Spleen (tissue), 11 donors: ENCODE data around the gene BSPRY. TPM values are rescaled to one million over a fixed set of nuclear protein-coding genes. Genes with fewer than 3 reads are reported as not detected.
"Not testable (repeated sequence)": the region's sequence is repeated elsewhere in the genome, so short reads cannot be mapped to it uniquely, and the experiment has no call there.

Experiments used
- DNase-seq: peaks from one replicate; pipeline ENCODE4 v3.0.0-alpha.2; 2020
- H3K27ac ChIP-seq, 8 donors: fragments of 200-600 bp; sonication (generic) in 7 of 8; 1 replicate in 4 of 8; 2 replicates in 4 of 8; pipeline versions ENCODE4 v1.5.0 to v1.8.0; 2016 to 2021; ENCODE audit warnings: inconsistent platforms in 4 of 8, mild to moderate bottlenecking in 4 of 8, moderate library complexity in 1 of 8
- H3K27me3 ChIP-seq, 7 donors: fragments of 200-600 bp; sonication (generic) in 6 of 7; replicated peaks in 1 of 7; 1 replicate in 4 of 7; 2 replicates in 3 of 7; pipeline versions ENCODE4 v1.5.0 to v1.8.0; 2016 to 2021; ENCODE audit warnings: inconsistent platforms in 3 of 7, mild to moderate bottlenecking in 1 of 7
- H3K36me3 ChIP-seq, 6 donors: fragments of 200-600 bp; sonication (generic) in 5 of 6; 1 replicate in 4 of 6; 2 replicates in 2 of 6; pipeline versions ENCODE4 v1.5.0 to v1.8.0; 2016 to 2021; ENCODE audit warnings: inconsistent platforms in 2 of 6
- H3K4me1 ChIP-seq, 6 donors: fragments of 200-600 bp; sonication (generic) in 5 of 6; 1 replicate in 3 of 6; 2 replicates in 3 of 6; pipeline versions ENCODE4 v1.5.0 to v1.8.0; 2016 to 2021; ENCODE audit warnings: inconsistent platforms in 3 of 6
- H3K4me3 ChIP-seq, 8 donors: fragments of 200-600 bp; sonication (generic) in 7 of 8; 1 replicate in 4 of 8; 2 replicates in 4 of 8; pipeline versions ENCODE4 v1.5.0 to v1.8.0; 2016 to 2021; ENCODE audit warnings: inconsistent platforms in 4 of 8, mild to moderate bottlenecking in 4 of 8, moderate library complexity in 2 of 8
- H3K9me3 ChIP-seq, 8 donors: fragments of 200-600 bp; sonication (generic) in 7 of 8; 1 replicate in 4 of 8; 2 replicates in 4 of 8; pipeline versions ENCODE4 v1.5.0 to v1.8.0; 2016 to 2021; ENCODE audit warnings: inconsistent platforms in 4 of 8
- CTCF ChIP-seq, 11 experiments: fragments of 200-600 bp in 7 of 11; fragments of 450-650 bp in 4 of 11; sonication (generic) in 4 of 11; IDR thresholded peaks in 8 of 11; conservative IDR thresholded peaks in 3 of 11; 1 replicate in 7 of 11; 2 replicates in 4 of 11; pipeline versions ENCODE4 v1.4.0 to v1.8.0; 2016 to 2021; ENCODE audit warnings: antibody characterized with exemption in 11 of 11, inconsistent platforms in 4 of 11, mild to moderate bottlenecking in 1 of 11
- POLR2A ChIP-seq, 3 donors: fragments of 450-650 bp; IDR thresholded peaks; one replicate each; pipeline ENCODE4 v1.5.1; 2017; ENCODE audit warnings: antibody characterized with exemption in 3 of 3, mild to moderate bottlenecking in 1 of 3
- POLR2AphosphoS5 ChIP-seq, 3 donors: sonication (generic); formaldehyde crosslinking; IDR thresholded peaks; one replicate each; pipeline ENCODE4 v1.5.1; 2017; ENCODE audit warnings: antibody characterized with exemption in 3 of 3
- WGBS, 5 donors: extraction: QIAGEN DNeasy Blood & Tissue Kit in 3 of 5; methylation state at CpG; one replicate each; pipeline versions ENCODE4 v1.1.5 to v1.1.7; 2013 to 2018; 5-methylcytosine and 5-hydroxymethylcytosine counted together
- intact Hi-C: fragments of 100-400 bp; cut with DNase I; formaldehyde crosslinking; loops from one replicate; pipeline ENCODE4 v1.15.0; 2023; ENCODE audit warnings: low total_unique reads
- polyA plus RNA-seq, 3 donors: library from polyadenylated mRNA; stranded (reverse); fragments of 200-250 nt; gene quantifications; one replicate each; pipeline ENCODE4 v1.2.1, GENCODE V29; 2013
- total RNA-seq, 7 donors: library from RNA; depleted of rRNA in 3 of 7; stranded (reverse); fragments of >200 nt in 3 of 7; fragmentation: NEBNext Ultra II Directional in 4 of 7; extraction: Animal tissue kit (Norgen Biotek cat#: 25700) in 4 of 7; gene quantifications; one replicate each; pipeline versions ENCODE4 v1.1.0 to v1.2.1, GENCODE V29; 2016 to 2021
- donor health status: healthy with polysubstance abuse.
- donor health status: DM: no; HTN: no; CAD: no; lungs with moderate emphysema.
- donor health status: DM: no; HTN: no; CAD: no.
- donor health status: Bipolar disorder and iron deficiency.
- donor health status: healthy.
- donor health status: DM: no; HTN: no; CAD: no.
- donor health status: DM: yes; HTN: yes; CAD: no.

The BSPRY gene
- total and polyA plus RNA-seq, 10 donors: 0.26 to 1.7 (median 0.78) TPM

- DNase-seq, H3K4me3 ChIP-seq, H3K27me3 ChIP-seq, H3K9me3 ChIP-seq: not testable (repeated sequence)
- peak overlapping the region in 5 of 8 donors; percentile 17 to 59 (median 52) for H3K27ac ChIP-seq
- H3K36me3 ChIP-seq: peaks cover 0 to 27% (median 19%) of the 10 kb centered on the region in 6 donors
- WGBS, 5 donors: 39 to 59% (median 46%) methylated on average over 7 of the region's 7 CpGs
- TF ChIP-seq CTCF (IDR thresholded peaks at IDR 0.05 in 8 of 11, conservative IDR thresholded peaks at IDR 0.05 in 3 of 11): peak; percentile 40 to 79 (median 64)
- peak in 1 of 3 donors; percentile 10 for TF ChIP-seq POLR2AphosphoS5 (IDR thresholded peaks at IDR 0.05)
- intact Hi-C loops: loop anchor here (5.0 kb wide), 1 partner anchor 135 kb away; no protein-coding TSS in a partner anchor
- H3K4me1 ChIP-seq: peaks cover 11 to 78% (median 42%) of the 10 kb centered on the region in 6 donors
These were observed 57.7 kb downstream of the BSPRY start for GRCh38 chr9:113406873-113407511.

- no peak for DNase-seq
- 37 to 52% (median 44%) methylated on average over 10 of the region's 10 CpGs for WGBS, 5 donors
- peak overlapping the region; percentile 95 to 97 (median 96) for H3K27ac ChIP-seq
- peak overlapping the region; percentile 65 to 95 (median 83) for H3K4me3 ChIP-seq
- intact Hi-C loops: loop anchor here (5.0 kb wide), 1 partner anchor 137 kb away; no protein-coding TSS in a partner anchor
- H3K4me1 ChIP-seq: peaks cover 11 to 53% (median 40%) of the 10 kb centered on the region in 6 donors
- H3K9me3 ChIP-seq: no peaks in the 10 kb centered on the region
- H3K27me3 ChIP-seq: no peaks in the 10 kb centered on the region
- H3K36me3 ChIP-seq: peaks cover 0 to 27% (median 19%) of the 10 kb centered on the region in 6 donors
- no peak for TF ChIP-seq POLR2AphosphoS5 (IDR thresholded peaks at IDR 0.05)
- TF ChIP-seq CTCF (IDR thresholded peaks at IDR 0.05 in 8 of 11, conservative IDR thresholded peaks at IDR 0.05 in 3 of 11): no peak
- TF ChIP-seq POLR2A (IDR thresholded peaks at IDR 0.05): no peak
These were observed 60.1 kb downstream of the BSPRY start for GRCh38 chr9:113409481-113409880.

GRCh38 chr9:113409883-113410206 is 60.5 kb downstream of the BSPRY start:
- Histone ChIP-seq H3K9me3 (no peaks in the 10 kb centered on the region), H3K36me3 (peaks cover 0 to 27% (median 19%) of the 10 kb centered on the region in 6 donors), H3K27ac (peak overlapping the region; percentile 95 to 97 (median 96)), H3K4me1 (peaks cover 11 to 49% (median 40%) of the 10 kb centered on the region in 6 donors), H3K4me3 (peak overlapping the region; percentile 65 to 95 (median 83)), H3K27me3 (no peaks in the 10 kb centered on the region)
- intact Hi-C loops: loop anchor here (5.0 kb wide), 1 partner anchor 138 kb away; no protein-coding TSS in a partner anchor
- TF ChIP-seq POLR2AphosphoS5 (IDR thresholded peaks at IDR 0.05) (no peak), POLR2A (IDR thresholded peaks at IDR 0.05) (no peak), CTCF (IDR thresholded peaks at IDR 0.05 in 8 of 11, conservative IDR thresholded peaks at IDR 0.05 in 3 of 11) (no peak)
- DNase-seq: no peak
- WGBS, 5 donors: 0 to 1% (median 0%) methylated on average over 8 to 20 of the region's 20 CpGs

GRCh38 chr9:113410207-113410864 is 61.0 kb downstream of the BSPRY start, which contains the start of the genes C9orf43 and POLE3:
Gene C9orf43, plus strand, starts transcription at chr9:113410747. Its CDS starts 2,747 bp downstream, at chr9:113413494.
Gene POLE3, minus strand, starts transcription at chr9:113410675. Its CDS starts 382 bp downstream, at chr9:113410293.
- Histone ChIP-seq H3K4me3 (peak within 1 kb of the TSS; percentile 65 to 95 (median 83)), H3K4me1 (peaks cover 11 to 49% (median 40%) of the 10 kb centered on the region in 6 donors), H3K36me3 (peaks cover 0 to 27% (median 19%) of the 10 kb centered on the region in 6 donors), H3K9me3 (no peaks in the 10 kb centered on the region), H3K27ac (peak within 1 kb of the TSS; percentile 95 to 97 (median 96)), H3K27me3 (no peaks in the 10 kb centered on the region)
- WGBS, 5 donors: 0 to 1% (median 0%) methylated on average over 44 to 61 of the region's 61 CpGs
- TF ChIP-seq POLR2A (IDR thresholded peaks at IDR 0.05) (peak; percentile 19 to 66 (median 47)), POLR2AphosphoS5 (IDR thresholded peaks at IDR 0.05) (peak; percentile 85 to 97 (median 96)), CTCF (IDR thresholded peaks at IDR 0.05 in 8 of 11, conservative IDR thresholded peaks at IDR 0.05 in 3 of 11) (peak in 5 of 11 experiments; percentile 17 to 52 (median 22))
- intact Hi-C loops: no loop called here
- peak; percentile 99 for DNase-seq
